Mucosa of stomach (tissue), 1 donor: ENCODE data around the gene CCSER1.

Source experiments
- H3K27me3 ChIP-seq: one replicate; pipeline ENCODE4 v1.7.0; 2013; ENCODE audit warnings: mild to moderate bottlenecking, low read length; ENCODE audit not compliant: control insufficient read depth, insufficient read depth
- H3K36me3 ChIP-seq: one replicate; pipeline ENCODE4 v1.7.0; 2013; ENCODE audit warnings: low read length; ENCODE audit not compliant: control insufficient read depth, insufficient read depth
- H3K4me1 ChIP-seq: one replicate; pipeline ENCODE4 v1.7.0; 2013; ENCODE audit warnings: mild to moderate bottlenecking, low read length; ENCODE audit not compliant: control insufficient read depth, insufficient read depth
- H3K4me3 ChIP-seq: one replicate; pipeline ENCODE4 v1.7.0; 2013; ENCODE audit warnings: low read length
- H3K9ac ChIP-seq: one replicate; pipeline ENCODE4 v1.7.0; 2013; ENCODE audit warnings: mild to moderate bottlenecking, low read length, moderate library complexity
- H3K9me3 ChIP-seq: one replicate; pipeline ENCODE4 v1.7.0; 2013; ENCODE audit warnings: mild to moderate bottlenecking, low read length, moderate library complexity; ENCODE audit not compliant: control insufficient read depth
- donor health status: Pancreatic carcinoma.

The CCSER1 gene

DNA sequence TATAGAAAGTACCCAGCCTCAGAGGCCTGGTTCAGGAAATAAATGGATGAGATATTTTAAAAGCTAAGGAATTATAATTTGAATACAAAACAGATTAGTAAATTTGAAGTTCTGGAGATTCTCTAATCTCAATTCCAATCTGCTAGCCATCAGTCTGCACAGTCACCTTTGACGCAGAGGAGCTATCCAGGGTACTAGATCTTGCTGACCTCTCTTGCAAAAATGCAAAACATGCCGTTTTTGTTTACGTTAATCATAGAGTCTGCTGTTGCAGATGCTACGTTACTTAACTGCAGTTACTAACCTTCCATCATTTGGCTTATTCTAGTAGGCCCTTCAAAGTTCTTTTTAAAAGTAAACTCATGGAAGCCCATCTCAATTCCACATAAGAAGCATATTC is 10.4 kb downstream of the CCSER1 start:
- Histone ChIP-seq H3K9ac (no peak overlapping the region), H3K4me1 (peaks cover 7% of the 10 kb centered on the region), H3K36me3 (no peaks in the 10 kb centered on the region), H3K4me3 (no peak overlapping the region), H3K9me3 (no peaks in the 10 kb centered on the region), H3K27me3 (no peaks in the 10 kb centered on the region)

DNA sequence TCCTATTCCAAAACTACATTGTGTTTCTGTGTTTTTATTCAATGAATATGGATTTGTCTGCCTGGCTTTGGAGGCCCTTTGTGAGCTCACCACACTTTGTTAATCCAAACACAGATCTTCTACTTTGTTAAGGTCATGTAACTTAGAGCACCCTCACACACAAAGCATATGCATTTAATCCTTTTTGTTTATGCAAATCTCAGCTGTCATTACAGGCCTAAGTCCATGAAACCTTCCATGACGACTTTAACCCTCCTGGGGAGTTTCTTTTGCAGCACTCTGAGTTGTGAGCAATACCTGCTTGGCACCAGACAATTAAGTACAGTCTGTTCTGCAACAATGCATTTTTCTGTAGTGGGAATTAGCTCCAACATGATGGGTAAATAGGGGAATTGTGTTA is 14.9 kb downstream of the CCSER1 start:
- Histone ChIP-seq H3K27me3 (no peaks in the 10 kb centered on the region), H3K9me3 (no peaks in the 10 kb centered on the region), H3K9ac (no peak overlapping the region), H3K36me3 (no peaks in the 10 kb centered on the region), H3K4me1 (peaks cover 7% of the 10 kb centered on the region), H3K4me3 (no peak overlapping the region)

DNA sequence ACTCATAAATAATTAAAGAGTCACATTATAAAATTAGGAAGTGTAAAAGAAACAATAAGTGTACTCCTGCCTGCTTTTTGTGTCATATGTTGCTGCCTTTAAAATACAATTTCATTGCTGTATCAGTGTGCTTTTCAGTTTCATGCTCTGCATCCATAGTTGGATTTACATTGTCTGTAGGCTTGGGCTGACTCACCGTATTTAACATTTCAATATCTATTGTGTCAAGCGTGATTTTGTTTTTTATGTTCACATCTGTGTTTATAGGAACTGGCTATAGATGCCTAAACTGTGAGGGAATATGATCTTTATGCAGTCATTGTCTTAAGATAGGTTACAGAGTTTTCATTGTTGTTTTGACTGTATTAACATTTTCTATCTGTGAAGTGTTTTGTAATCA is 18.1 kb downstream of the CCSER1 start:
- Histone ChIP-seq H3K27me3 (no peaks in the 10 kb centered on the region), H3K4me3 (no peak overlapping the region), H3K4me1 (peaks cover 16% of the 10 kb centered on the region), H3K36me3 (no peaks in the 10 kb centered on the region), H3K9me3 (no peaks in the 10 kb centered on the region), H3K9ac (no peak overlapping the region)

- no peak overlapping the region for H3K4me3 ChIP-seq
- H3K27me3 ChIP-seq: no peaks in the 10 kb centered on the region
- no peaks in the 10 kb centered on the region for H3K9me3 ChIP-seq
- peaks cover 16% of the 10 kb centered on the region for H3K4me1 ChIP-seq
- no peak overlapping the region for H3K9ac ChIP-seq
- H3K36me3 ChIP-seq: no peaks in the 10 kb centered on the region
Measured at GRCh38 chr4:90146306-90146705, 19.1 kb downstream of the CCSER1 start.

DNA sequence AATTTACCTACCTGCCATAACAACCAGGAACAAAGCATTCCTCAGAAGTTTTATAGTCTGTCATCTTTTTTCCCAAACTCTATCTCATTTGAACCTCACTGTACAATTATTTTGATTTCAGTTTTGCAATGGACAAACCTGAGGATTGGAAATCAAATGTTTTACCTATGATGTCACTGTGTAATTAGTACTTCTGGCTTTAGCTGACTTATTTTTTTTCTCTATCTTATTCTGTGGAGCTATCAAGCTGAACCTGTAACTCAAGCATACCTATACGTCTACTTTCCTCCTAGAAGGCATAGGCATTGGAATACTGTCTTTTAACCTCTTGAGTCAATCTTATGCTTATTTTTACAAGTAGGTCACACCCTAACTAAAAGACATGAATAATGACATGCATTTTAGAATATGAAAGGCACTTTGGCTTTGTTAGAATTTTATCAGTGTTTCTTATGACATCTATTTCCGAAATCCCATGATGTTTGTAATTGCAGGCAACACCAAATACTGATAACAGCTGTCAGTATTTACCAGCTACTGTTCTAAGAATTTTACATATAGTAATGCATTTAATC is 21.5 kb downstream of the CCSER1 start:
- H3K27me3 ChIP-seq: no peaks in the 10 kb centered on the region
- H3K36me3 ChIP-seq: no peaks in the 10 kb centered on the region
- no peak overlapping the region for H3K4me3 ChIP-seq
- H3K9ac ChIP-seq: no peak overlapping the region
- H3K9me3 ChIP-seq: no peaks in the 10 kb centered on the region
- H3K4me1 ChIP-seq: peaks cover 9% of the 10 kb centered on the region

GRCh38 chr4:90152024-90152423 is 24.8 kb downstream of the CCSER1 start:
- Histone ChIP-seq H3K9me3 (no peaks in the 10 kb centered on the region), H3K4me3 (no peak overlapping the region), H3K4me1 (peaks cover 9% of the 10 kb centered on the region), H3K9ac (no peak overlapping the region), H3K36me3 (no peaks in the 10 kb centered on the region), H3K27me3 (no peaks in the 10 kb centered on the region)

GRCh38 chr4:90159193-90159592 is 32.0 kb downstream of the CCSER1 start:
- Histone ChIP-seq H3K27me3 (no peaks in the 10 kb centered on the region), H3K9ac (no peak overlapping the region), H3K9me3 (no peaks in the 10 kb centered on the region), H3K4me3 (no peak overlapping the region), H3K36me3 (no peaks in the 10 kb centered on the region), H3K4me1 (peaks cover 7% of the 10 kb centered on the region)

DNA sequence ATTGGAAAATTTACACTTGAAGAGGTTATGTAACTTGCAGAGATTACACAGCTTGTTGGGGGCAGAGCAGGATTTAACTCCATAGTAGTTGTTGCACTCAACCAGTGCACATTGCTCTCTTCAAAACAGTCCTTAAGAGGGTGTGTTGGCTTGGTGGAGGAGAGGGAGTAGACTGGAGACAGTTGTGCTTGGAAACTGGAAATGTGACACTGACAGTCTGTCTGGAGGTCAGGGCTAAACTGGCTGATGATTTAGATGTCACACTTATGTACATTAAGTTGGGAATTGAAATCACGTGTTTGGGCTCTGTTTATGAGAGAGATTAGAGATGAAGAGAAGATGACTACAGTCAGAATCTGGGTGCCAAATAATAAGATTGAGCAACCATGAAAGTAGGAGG is 32.9 kb downstream of the CCSER1 start:
- Histone ChIP-seq H3K9ac (no peak overlapping the region), H3K9me3 (no peaks in the 10 kb centered on the region), H3K36me3 (no peaks in the 10 kb centered on the region), H3K27me3 (no peaks in the 10 kb centered on the region), H3K4me3 (no peak overlapping the region), H3K4me1 (peaks cover 7% of the 10 kb centered on the region)

GRCh38 chr4:90162566-90162965 is 35.4 kb downstream of the CCSER1 start:
- Histone ChIP-seq H3K27me3 (no peaks in the 10 kb centered on the region), H3K9ac (no peak overlapping the region), H3K4me3 (no peak overlapping the region), H3K9me3 (no peaks in the 10 kb centered on the region), H3K36me3 (no peaks in the 10 kb centered on the region), H3K4me1 (peaks cover 7% of the 10 kb centered on the region)

GRCh38 chr4:90163872-90164271 is 36.7 kb downstream of the CCSER1 start:
- Histone ChIP-seq H3K4me1 (peaks cover 7% of the 10 kb centered on the region), H3K4me3 (no peak overlapping the region), H3K27me3 (no peaks in the 10 kb centered on the region), H3K9me3 (no peaks in the 10 kb centered on the region), H3K36me3 (no peaks in the 10 kb centered on the region), H3K9ac (no peak overlapping the region)

DNA sequence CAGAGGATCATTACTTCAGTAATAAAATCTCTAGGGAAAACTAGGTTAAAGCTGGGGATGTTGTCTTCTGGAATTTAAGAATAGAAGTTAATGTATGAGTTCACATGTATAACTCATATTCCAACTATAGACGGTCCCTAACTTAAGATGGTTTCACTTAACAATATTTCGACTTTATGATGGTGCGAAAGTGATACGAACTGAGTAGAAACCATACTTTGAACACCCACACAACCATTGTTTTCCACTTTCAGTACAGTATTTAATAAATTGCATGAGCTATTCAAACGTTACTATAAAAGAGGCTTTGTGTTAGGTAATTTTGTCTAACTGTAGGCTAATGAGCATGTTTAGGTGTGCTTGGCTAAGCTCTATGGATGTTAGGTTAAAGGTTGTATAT is 38.7 kb downstream of the CCSER1 start:
- Histone ChIP-seq H3K9ac (no peak overlapping the region), H3K36me3 (no peaks in the 10 kb centered on the region), H3K4me3 (no peak overlapping the region), H3K27me3 (no peaks in the 10 kb centered on the region), H3K4me1 (peaks cover 7% of the 10 kb centered on the region), H3K9me3 (no peaks in the 10 kb centered on the region)

- H3K27me3 ChIP-seq: no peaks in the 10 kb centered on the region
- no peak overlapping the region for H3K9ac ChIP-seq
- H3K4me3 ChIP-seq: no peak overlapping the region
- H3K9me3 ChIP-seq: no peaks in the 10 kb centered on the region
- no peaks in the 10 kb centered on the region for H3K36me3 ChIP-seq
- peaks cover 17% of the 10 kb centered on the region for H3K4me1 ChIP-seq
Measured at GRCh38 chr4:90171491-90171890, 44.3 kb downstream of the CCSER1 start.

GRCh38 chr4:90174621-90175023 is 47.4 kb downstream of the CCSER1 start:
- H3K27me3 ChIP-seq: no peaks in the 10 kb centered on the region
- no peak overlapping the region for H3K4me3 ChIP-seq
- no peak overlapping the region for H3K9ac ChIP-seq
- no peaks in the 10 kb centered on the region for H3K9me3 ChIP-seq
- no peaks in the 10 kb centered on the region for H3K36me3 ChIP-seq
- H3K4me1 ChIP-seq: peaks cover 17% of the 10 kb centered on the region
